GM23248 (cell line): ENCODE measurements around the gene LZTFL1.

Experiments used
- EZH2 ChIP-seq: fragments of 200-600 bp; sonication (generic); IDR thresholded peaks from 2 replicates; pipeline ENCODE4 v1.6.1; 2018; ENCODE audit warnings: antibody characterized with exemption, mild to moderate bottlenecking; ENCODE audit not compliant: insufficient read depth, poor library complexity, severe bottlenecking
- EZH2phosphoT487 ChIP-seq: fragments of 200-600 bp; sonication (generic); IDR thresholded peaks from 2 replicates; pipeline ENCODE4 v1.6.1; 2018; ENCODE audit warnings: antibody characterized with exemption, moderate library complexity, mild to moderate bottlenecking, low read depth; ENCODE audit not compliant: insufficient read depth

GRCh38 chr3:45798034-45798433, 43.9 kb downstream of the LZTFL1 start:
- TF ChIP-seq EZH2 (no peak), EZH2phosphoT487 (no peak)
